ENCODE data around the gene PDE4C.

- no peak for TF ChIP-seq ZNF785 (tag by site-specific recombination; IDR thresholded peaks at IDR 0.05)
- no peak for TF ChIP-seq CTCF (tag by site-specific recombination; IDR thresholded peaks at IDR 0.05)
- TF ChIP-seq ZNF76 (tag by site-specific recombination; IDR thresholded peaks at IDR 0.05; ENCODE audit: borderline replicate concordance, low read depth): no peak
- TF ChIP-seq ZNF561 (tag by site-specific recombination; IDR thresholded peaks at IDR 0.05; ENCODE audit: borderline replicate concordance): no peak
- no peak for TF ChIP-seq ZBTB21 (tag by site-specific recombination; IDR thresholded peaks at IDR 0.05)
- TF ChIP-seq ZBTB26 (tag by site-specific recombination; optimal IDR thresholded peaks at IDR 0.05): no peak
- no peak for TF ChIP-seq SP2 (tag by site-specific recombination; IDR thresholded peaks at IDR 0.05)
- TF ChIP-seq ZNF660 (tag by site-specific recombination; IDR thresholded peaks at IDR 0.05): no peak
- TF ChIP-seq ZNF777 (tag by site-specific recombination; IDR thresholded peaks at IDR 0.05; ENCODE audit: borderline replicate concordance): no peak
- no peak for TF ChIP-seq ZNF626 (tag by site-specific recombination; IDR thresholded peaks at IDR 0.05)
- TF ChIP-seq ZNF394 (tag by site-specific recombination; IDR thresholded peaks at IDR 0.05; ENCODE audit: borderline replicate concordance): no peak
- TF ChIP-seq ZNF146 (tag by site-specific recombination; IDR thresholded peaks at IDR 0.05): no peak
- TF ChIP-seq ZSCAN16 (tag by site-specific recombination; IDR thresholded peaks at IDR 0.05): no peak
- TF ChIP-seq ZNF350 (tag by site-specific recombination; IDR thresholded peaks at IDR 0.05): no peak
These were observed 51.3 kb downstream of the PDE4C start for GRCh38 chr19:18174983-18175382.

All from HEK293 (cell line).